ENCODE results near the gene EPS8L2.
A peak's percentile ranks its signal among the peaks of the same experiment; 100 is the strongest.
"Not testable (repeated sequence)": the region's sequence is repeated elsewhere in the genome, so short reads cannot be mapped to it uniquely, and the experiment has no call there.

Gene EPS8L2

GRCh38 chr11:688681-689080, 17.4 kb upstream of the EPS8L2 start:
- no peak for TF ChIP-seq SPI1 (IDR thresholded peaks at IDR 0.05; ENCODE audit: borderline replicate concordance, low read depth)
- TF ChIP-seq POLR2AphosphoS5 (IDR thresholded peaks at IDR 0.05; ENCODE audit: low read depth): no peak; the same call in 1 of the 2 replicates
- TF ChIP-seq, protein P1, sequence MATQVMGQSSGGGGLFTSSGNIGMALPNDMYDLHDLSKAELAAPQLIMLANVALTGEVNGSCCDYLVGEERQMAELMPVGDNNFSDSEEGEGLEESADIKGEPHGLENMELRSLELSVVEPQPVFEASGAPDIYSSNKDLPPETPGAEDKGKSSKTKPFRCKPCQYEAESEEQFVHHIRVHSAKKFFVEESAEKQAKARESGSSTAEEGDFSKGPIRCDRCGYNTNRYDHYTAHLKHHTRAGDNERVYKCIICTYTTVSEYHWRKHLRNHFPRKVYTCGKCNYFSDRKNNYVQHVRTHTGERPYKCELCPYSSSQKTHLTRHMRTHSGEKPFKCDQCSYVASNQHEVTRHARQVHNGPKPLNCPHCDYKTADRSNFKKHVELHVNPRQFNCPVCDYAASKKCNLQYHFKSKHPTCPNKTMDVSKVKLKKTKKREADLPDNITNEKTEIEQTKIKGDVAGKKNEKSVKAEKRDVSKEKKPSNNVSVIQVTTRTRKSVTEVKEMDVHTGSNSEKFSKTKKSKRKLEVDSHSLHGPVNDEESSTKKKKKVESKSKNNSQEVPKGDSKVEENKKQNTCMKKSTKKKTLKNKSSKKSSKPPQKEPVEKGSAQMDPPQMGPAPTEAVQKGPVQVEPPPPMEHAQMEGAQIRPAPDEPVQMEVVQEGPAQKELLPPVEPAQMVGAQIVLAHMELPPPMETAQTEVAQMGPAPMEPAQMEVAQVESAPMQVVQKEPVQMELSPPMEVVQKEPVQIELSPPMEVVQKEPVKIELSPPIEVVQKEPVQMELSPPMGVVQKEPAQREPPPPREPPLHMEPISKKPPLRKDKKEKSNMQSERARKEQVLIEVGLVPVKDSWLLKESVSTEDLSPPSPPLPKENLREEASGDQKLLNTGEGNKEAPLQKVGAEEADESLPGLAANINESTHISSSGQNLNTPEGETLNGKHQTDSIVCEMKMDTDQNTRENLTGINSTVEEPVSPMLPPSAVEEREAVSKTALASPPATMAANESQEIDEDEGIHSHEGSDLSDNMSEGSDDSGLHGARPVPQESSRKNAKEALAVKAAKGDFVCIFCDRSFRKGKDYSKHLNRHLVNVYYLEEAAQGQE (IDR thresholded peaks at IDR 0.05; ENCODE audit: insufficient replicate concordance, low read depth): no peak
- TF ChIP-seq, protein P2, sequence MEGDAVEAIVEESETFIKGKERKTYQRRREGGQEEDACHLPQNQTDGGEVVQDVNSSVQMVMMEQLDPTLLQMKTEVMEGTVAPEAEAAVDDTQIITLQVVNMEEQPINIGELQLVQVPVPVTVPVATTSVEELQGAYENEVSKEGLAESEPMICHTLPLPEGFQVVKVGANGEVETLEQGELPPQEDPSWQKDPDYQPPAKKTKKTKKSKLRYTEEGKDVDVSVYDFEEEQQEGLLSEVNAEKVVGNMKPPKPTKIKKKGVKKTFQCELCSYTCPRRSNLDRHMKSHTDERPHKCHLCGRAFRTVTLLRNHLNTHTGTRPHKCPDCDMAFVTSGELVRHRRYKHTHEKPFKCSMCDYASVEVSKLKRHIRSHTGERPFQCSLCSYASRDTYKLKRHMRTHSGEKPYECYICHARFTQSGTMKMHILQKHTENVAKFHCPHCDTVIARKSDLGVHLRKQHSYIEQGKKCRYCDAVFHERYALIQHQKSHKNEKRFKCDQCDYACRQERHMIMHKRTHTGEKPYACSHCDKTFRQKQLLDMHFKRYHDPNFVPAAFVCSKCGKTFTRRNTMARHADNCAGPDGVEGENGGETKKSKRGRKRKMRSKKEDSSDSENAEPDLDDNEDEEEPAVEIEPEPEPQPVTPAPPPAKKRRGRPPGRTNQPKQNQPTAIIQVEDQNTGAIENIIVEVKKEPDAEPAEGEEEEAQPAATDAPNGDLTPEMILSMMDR (IDR thresholded peaks at IDR 0.05; ENCODE audit: insufficient read depth, low read length): no peak
- TF ChIP-seq GABPA (IDR thresholded peaks at IDR 0.05; ENCODE audit: low read depth): no peak
- H3K27ac ChIP-seq (replicated peaks): peak overlapping the region; percentile 49
- no peak overlapping the region for H3K4me3 ChIP-seq (replicated peaks; ENCODE audit: insufficient read depth, low read length)
- peak in 1 of 2 experiments; percentile 75 for DNase-seq (ENCODE audit: low read depth in 1 of 2, low spot score in 1 of 2)
- no peaks in the 10 kb centered on the region for H3K27me3 ChIP-seq (ENCODE audit: insufficient read depth, poor library complexity, severe bottlenecking)

GRCh38 chr11:689625-690024, 16.4 kb upstream of the EPS8L2 start:
- DNase-seq (ENCODE audit: low read depth in 1 of 2, low spot score in 1 of 2): no peak
- no peak for TF ChIP-seq POLR2AphosphoS5 (IDR thresholded peaks at IDR 0.05; ENCODE audit: low read depth)
- TF ChIP-seq, protein P1 (IDR thresholded peaks at IDR 0.05; ENCODE audit: insufficient replicate concordance, low read depth): no peak
- TF ChIP-seq, protein P2 (IDR thresholded peaks at IDR 0.05; ENCODE audit: insufficient read depth, low read length): no peak
- TF ChIP-seq SPI1 (IDR thresholded peaks at IDR 0.05; ENCODE audit: borderline replicate concordance, low read depth): no peak
- no peak for TF ChIP-seq GABPA (IDR thresholded peaks at IDR 0.05; ENCODE audit: low read depth)
- Histone ChIP-seq H3K4me3 (replicated peaks; ENCODE audit: insufficient read depth, low read length) (no peak overlapping the region), H3K27ac (replicated peaks) (peak overlapping the region; percentile 51), H3K27me3 (ENCODE audit: insufficient read depth, poor library complexity, severe bottlenecking) (no peaks in the 10 kb centered on the region)

DNA sequence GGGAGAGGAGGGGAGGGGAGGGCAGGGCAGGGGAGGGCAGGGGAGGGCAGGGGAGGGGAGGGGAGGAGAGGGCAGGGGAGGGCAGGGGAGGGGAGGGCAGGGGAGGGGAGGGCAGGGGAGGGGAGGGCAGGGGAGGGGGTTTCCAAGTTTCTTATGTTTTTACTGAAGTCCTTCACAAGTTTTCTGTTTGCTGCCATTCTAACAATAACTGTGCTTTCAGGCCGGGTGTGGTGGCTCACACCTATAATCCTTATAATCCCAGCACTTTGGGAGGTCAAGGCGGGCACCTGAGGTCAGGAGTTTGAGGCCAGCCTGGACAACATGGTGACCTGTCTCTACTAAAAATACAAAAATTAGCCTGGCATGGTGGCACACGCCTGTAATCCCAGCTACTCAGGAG, 15.8 kb upstream of the EPS8L2 start:
- H3K4me3 ChIP-seq (replicated peaks; ENCODE audit: insufficient read depth, low read length); H3K27me3 ChIP-seq (ENCODE audit: insufficient read depth, poor library complexity, severe bottlenecking); H3K27ac ChIP-seq (replicated peaks); DNase-seq (ENCODE audit: low read depth in 1 of 2, low spot score in 1 of 2): not testable (repeated sequence)

DNA sequence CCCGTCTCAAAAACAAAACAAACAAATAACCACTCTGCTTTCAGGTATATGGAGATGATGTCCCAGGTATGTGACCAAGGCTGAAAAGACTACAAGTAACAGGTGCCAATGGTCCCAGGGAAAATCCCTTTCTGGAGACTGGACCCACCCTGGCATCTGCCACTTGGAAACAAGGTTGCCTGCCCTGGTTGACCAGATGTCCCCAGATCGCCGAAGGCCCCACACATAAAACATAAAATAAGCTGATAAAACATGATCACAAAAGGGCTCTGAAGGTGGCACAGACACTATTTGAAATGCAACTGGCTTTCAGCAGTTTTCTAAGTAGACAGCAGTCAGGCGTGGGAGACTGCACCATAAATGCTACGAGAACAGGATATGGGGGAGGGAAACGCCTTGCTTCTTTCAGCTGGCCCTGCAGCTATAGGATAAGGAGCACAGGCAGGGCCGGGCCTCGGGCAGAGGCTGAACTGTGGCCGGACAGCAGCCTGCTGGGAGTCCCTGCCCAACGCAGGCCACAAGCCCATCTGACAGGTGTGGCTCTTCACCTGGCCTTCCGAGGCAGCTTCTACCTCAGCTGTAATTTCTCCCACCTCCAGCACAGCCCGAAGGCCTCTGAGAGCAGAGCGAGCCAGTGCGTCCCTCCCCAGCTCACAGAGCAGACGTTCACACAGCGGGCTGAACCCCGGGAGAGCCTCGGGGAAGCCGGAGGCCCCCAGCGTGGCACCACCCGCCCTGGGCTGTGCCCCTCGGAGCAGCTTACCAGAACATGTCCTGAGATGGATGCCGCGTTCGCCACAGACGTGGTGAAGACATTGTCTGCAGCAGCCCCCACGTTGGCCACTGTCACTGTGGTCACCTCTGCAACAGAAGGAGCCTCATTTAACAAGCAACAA, 15.0 kb upstream of the EPS8L2 start:
- no peak for DNase-seq (ENCODE audit: low read depth in 1 of 2, low spot score in 1 of 2)
- Histone ChIP-seq H3K27ac (replicated peaks) (no peak overlapping the region), H3K27me3 (ENCODE audit: insufficient read depth, poor library complexity, severe bottlenecking) (no peaks in the 10 kb centered on the region), H3K4me3 (replicated peaks; ENCODE audit: insufficient read depth, low read length) (no peak overlapping the region)
- no peak for TF ChIP-seq GABPA (IDR thresholded peaks at IDR 0.05; ENCODE audit: low read depth)
- no peak for TF ChIP-seq POLR2AphosphoS5 (IDR thresholded peaks at IDR 0.05; ENCODE audit: low read depth)
- no peak for TF ChIP-seq SPI1 (IDR thresholded peaks at IDR 0.05; ENCODE audit: borderline replicate concordance, low read depth)
- TF ChIP-seq, protein P2 (IDR thresholded peaks at IDR 0.05; ENCODE audit: insufficient read depth, low read length): no peak
- TF ChIP-seq, protein P1 (IDR thresholded peaks at IDR 0.05; ENCODE audit: insufficient replicate concordance, low read depth): no peak

Measured in HL-60 (cell line).